OCI-LY3 (cell line): ENCODE data around the gene NR2F1-AS1.

Source experiments
- EZH2phosphoT487 ChIP-seq: fragments of 200-600 bp; shearing (Covaris generic); IDR thresholded peaks from 2 replicates; pipeline ENCODE4 v1.6.1; 2018; ENCODE audit warnings: antibody characterized with exemption, mixed run types, low read depth
- TF ChIP-seq, protein P1 (sequence below): fragments of 200-600, 300-600 bp; sonication (generic); IDR thresholded peaks from 2 replicates; pipeline ENCODE4 v1.5.1; 2014; ENCODE audit warnings: antibody characterized with exemption, low read length, low read depth

DNA sequence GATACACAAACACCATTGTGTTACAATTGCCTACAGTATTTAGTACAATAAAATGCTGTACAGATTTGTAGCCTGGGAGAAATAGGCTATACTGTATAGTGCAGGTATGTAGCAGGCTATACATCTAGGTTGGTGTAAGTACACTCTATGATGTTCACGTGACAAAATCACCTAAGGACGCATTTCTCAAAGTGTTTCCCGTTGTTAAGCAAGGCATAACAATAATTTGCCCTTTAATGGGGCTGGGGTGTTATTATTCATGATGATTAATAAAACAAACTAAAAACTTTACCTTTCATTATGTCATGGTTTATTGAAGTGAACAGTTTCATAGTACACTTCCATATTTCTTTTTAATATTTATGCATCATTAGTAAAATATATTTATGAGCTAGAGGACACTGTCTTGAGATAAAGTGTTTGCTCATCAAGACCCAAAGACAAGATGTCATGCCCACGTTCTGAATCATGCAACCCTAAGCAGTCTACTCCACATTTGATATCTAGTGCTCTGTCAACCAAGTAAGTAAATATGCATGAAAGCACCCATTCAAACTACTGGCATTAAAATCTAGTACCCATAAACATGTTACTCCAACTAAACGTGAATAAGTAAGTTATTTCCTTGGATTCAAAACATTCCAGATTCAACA is 220.5 kb downstream of the NR2F1-AS1 start:
- TF ChIP-seq, protein P1, sequence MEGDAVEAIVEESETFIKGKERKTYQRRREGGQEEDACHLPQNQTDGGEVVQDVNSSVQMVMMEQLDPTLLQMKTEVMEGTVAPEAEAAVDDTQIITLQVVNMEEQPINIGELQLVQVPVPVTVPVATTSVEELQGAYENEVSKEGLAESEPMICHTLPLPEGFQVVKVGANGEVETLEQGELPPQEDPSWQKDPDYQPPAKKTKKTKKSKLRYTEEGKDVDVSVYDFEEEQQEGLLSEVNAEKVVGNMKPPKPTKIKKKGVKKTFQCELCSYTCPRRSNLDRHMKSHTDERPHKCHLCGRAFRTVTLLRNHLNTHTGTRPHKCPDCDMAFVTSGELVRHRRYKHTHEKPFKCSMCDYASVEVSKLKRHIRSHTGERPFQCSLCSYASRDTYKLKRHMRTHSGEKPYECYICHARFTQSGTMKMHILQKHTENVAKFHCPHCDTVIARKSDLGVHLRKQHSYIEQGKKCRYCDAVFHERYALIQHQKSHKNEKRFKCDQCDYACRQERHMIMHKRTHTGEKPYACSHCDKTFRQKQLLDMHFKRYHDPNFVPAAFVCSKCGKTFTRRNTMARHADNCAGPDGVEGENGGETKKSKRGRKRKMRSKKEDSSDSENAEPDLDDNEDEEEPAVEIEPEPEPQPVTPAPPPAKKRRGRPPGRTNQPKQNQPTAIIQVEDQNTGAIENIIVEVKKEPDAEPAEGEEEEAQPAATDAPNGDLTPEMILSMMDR = no peak
- TF ChIP-seq EZH2phosphoT487 = no peak
